ENCODE measurements around the gene KRT78.

GRCh38 chr12:52873513-52873831 is 24.7 kb upstream of the KRT78 start:
- TF ChIP-seq CTCF (IDR thresholded peaks at IDR 0.05) (no peak), RAD21 (conservative IDR thresholded peaks at IDR 0.05 in 1 of 2, IDR thresholded peaks at IDR 0.05 in 1 of 2) (no peak), HDAC2 (IDR thresholded peaks at IDR 0.05) (no peak), POLR2A (IDR thresholded peaks at IDR 0.05; ENCODE audit: low read length) (no peak), RARB (CRISPR knock-in tag; IDR thresholded peaks at IDR 0.05) (no peak), JUN (IDR thresholded peaks at IDR 0.05) (no peak), FOSL2 (IDR thresholded peaks at IDR 0.05) (no peak), FOSL2 (CRISPR knock-in tag; IDR thresholded peaks at IDR 0.05) (no peak), ESRRA (IDR thresholded peaks at IDR 0.05; ENCODE audit: borderline replicate concordance, low read length) (no peak), EP300 (IDR thresholded peaks at IDR 0.05) (no peak), BHLHE40 (IDR thresholded peaks at IDR 0.05; ENCODE audit: low read depth, low read length) (no peak), CBX8 (IDR thresholded peaks at IDR 0.05) (no peak), PHF8 (IDR thresholded peaks at IDR 0.05; ENCODE audit: borderline replicate concordance, low read depth) (no peak), REST (IDR thresholded peaks at IDR 0.05) (no peak)

Measured in A549 (cell line).